NCI-H526 (cell line): ENCODE data around the gene STAMBP.
"Not testable (repeated sequence)": the region's sequence is repeated elsewhere in the genome, so short reads cannot be mapped to it uniquely, and the experiment has no call there.

Source experiments
- DNase-seq, 2 experiments: peaks; one replicate each; lab custom pipeline; 2025; lab: John Stamatoyannopoulos, UW

STAMBP gene

DNA sequence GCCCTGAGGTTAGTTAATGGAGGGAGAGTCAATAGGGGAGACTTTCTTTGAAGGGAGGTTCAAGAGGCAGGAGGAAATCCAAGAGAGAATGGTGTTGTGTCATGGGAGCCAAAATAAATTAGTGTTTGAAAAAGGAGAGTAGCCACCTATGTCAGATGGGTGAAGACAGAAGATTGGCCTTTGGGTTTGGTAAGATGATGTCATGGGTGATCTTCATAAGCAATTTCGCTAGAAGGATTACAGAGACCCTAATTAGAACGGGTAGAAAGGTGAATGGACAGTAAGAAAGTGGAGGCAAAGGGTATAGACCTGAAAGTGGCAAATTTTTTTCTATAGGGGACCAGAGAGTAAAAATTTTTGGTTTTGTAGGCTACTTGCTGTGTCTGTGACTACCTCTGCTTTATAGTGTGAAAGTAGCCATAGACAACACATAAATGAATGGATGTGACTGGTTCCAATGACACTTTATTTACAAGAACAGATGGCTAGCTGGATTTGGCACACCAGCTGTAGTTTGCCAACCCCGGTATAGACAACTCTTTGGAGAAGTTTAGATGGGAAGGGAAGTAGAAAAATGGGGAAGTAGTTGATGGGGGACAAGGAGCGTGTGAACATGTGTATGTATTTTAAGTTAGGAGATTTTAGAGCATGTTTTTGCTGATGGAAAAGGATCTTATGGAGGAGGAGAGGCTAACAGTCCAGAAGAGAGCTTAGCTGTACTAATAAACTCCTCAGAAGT lies 9.3 kb downstream of the STAMBP start:
- no peak for DNase-seq

DNA sequence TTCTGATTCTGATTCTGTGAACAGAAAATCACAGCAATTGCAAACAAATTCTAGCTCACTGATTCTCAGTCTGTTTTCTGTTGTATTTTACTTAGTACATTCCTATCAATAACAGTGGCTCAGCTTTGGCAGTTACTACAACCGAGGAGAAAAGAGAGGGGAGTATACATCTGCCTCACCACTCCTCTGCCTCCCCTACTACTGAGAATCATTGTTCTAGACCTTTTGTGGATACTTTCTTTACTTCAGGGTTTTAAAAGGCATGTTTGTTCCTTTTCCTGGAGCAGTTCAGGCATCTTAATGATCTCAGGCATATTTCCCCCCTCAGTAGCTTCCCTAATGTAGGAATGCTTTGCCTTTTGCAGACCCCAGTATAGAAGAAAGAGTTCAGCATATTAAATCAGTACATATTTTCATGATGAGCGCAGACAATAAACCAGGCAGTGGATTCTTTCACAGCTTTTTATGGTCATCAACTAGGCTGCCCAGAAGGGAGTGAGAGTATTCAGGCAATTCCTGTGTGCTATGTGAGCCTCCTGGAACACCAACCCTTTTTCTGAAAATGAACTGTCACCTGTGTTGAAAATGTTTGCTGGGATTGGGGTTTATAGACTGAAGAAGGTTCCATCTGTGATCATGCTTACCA lies 10.3 kb downstream of the STAMBP start:
- DNase-seq = no peak

DNA sequence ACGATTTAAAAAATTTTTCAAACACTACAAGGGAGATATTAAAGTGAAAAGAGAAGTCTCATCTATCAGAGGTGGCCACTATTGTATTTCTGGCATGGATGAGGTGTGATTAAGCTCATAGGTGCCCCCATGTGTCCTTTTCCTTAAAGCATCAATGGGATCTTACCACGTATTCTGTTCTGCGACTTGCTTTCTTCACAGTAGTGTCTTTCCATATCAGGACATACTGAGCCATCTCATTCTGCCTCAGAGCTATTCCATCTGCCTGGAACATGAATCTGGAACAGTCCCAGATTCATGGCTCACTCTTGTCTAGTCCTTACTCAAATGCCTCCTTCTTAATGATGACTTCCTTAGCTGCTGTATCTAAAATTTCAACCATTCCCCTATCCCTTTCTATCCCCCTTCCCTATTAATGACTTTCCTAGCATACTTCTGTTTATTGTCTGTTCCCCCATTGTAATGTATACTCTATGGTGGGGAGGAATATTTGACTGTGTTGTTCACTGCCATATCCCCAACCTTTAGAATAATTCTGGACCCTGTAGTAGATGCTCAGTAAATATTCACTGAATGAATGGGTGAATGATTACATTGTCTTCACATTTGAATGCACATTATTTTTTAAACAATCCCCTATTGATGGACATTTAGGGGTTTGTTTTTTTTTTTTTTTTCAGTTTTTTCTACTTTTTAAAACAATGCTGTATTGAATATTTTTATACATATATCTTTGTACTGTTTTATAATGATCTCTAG lies 11.1 kb downstream of the STAMBP start:
- no peak for DNase-seq

- DNase-seq = no peak
Measured at GRCh38 chr2:73841912-73842738, 13.4 kb downstream of the STAMBP start.

- DNase-seq = no peak
Measured at GRCh38 chr2:73842739-73843019, 13.9 kb downstream of the STAMBP start.

DNA sequence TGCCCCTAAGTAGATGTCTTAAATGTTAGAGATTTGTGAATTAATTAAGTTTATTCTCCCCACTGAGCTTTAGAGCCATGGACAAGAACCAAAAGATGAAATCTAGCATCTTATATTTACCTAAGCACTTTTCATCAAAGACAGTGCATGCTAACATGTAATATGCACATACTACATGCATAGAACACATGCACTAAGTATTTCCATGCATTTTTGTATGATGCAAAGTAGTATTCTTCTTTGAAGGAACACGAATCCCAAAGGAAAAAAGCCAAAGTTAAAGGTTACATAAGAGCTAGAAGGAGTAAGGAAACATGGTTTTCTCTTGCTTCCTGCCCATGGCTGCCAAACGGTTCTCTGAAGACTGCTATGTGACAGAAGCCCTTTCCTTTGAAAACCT lies 15.3 kb downstream of the STAMBP start:
- DNase-seq = no peak

- no peak for DNase-seq
Measured at GRCh38 chr2:73850009-73850408, 21.2 kb downstream of the STAMBP start.

DNA sequence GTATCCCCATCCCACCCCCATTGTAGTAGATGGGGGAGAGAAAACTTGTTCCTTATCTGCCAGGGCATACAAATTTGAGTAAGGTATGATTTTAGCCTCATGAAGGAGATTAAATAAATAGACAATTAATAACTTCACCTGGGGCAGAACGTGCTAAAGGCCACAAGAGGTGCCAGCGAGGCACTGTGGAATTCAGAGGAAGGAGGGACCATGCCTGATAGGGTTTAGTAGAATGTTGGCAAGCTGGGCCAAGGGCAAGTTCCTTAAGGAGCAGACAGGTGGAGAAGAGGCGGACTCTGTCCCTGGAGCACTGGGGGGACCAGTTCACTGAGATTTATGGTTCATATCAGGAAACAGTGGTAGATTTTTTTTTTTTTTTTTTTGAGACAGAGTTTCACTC lies 22.5 kb downstream of the STAMBP start:
- peak in 1 of 2 experiments; percentile 41 for DNase-seq

- no peak for DNase-seq
Measured at GRCh38 chr2:73852020-73852419, 23.3 kb downstream of the STAMBP start.

DNA sequence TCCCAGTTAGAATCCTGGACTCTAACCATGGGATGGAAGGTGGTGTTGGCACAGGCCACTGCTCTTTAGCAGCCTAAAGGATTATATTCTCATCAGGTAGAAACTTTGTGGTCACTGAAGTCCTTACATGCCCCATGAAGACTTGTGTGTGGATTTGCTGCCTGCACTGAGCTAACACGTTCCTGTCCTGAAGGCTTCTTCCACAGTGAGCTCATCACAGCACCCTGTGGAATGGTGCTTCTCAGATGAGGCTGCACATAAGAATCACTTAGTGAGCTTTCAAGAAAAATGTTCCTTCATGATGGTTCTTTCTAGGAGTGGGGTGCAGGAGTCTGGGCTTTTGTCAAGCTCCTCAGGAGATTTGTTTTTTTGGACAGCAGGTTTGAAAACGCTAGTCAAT lies 26.8 kb downstream of the STAMBP start:
- no peak for DNase-seq

DNA sequence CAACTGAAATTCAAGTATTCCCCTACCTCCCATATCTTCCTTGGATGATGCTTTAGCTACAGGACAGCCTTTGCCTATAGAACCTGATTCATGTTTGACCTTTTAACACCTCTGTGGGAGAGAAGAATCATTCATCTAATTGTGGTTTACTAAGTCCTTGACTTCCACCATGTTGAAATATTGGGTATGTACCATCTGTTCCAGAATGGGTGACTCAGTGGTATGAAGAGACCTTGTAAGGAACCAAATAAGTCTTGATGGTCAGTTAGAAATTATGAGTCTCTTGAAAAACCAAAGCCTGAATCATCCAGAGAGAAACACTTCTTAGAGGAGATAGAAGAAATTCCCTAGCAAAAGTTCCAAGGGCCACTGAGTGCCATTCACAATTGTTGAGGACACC lies 27.5 kb downstream of the STAMBP start:
- DNase-seq = no peak

- DNase-seq = no peak
Measured at GRCh38 chr2:73859721-73860586, 31.2 kb downstream of the STAMBP start.

DNA sequence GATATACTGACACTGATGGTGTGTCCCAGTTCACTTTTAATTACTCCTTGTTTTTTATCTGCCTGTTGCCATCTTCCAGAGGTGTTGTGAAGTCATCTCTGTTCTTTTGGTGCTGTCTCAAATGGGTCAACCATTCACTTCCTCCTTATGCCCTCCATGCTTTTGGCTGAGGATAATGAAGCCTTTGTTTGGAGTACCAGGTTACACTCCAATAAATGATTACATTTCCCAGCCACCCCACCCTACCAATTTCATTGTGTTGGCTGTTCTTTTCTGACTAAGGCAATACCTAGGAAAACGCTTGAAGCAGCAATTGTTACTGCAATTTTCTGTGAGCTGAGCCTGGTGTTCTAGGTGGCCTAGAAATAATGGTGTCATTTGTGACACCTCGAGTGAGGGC lies 34.2 kb downstream of the STAMBP start:
- DNase-seq = peak; percentile 10 to 25

GRCh38 chr2:73868204-73868978 lies 39.6 kb downstream of the STAMBP start:
- no peak for DNase-seq

GRCh38 chr2:73870084-73870483 lies 41.3 kb downstream of the STAMBP start:
- no peak for DNase-seq

DNA sequence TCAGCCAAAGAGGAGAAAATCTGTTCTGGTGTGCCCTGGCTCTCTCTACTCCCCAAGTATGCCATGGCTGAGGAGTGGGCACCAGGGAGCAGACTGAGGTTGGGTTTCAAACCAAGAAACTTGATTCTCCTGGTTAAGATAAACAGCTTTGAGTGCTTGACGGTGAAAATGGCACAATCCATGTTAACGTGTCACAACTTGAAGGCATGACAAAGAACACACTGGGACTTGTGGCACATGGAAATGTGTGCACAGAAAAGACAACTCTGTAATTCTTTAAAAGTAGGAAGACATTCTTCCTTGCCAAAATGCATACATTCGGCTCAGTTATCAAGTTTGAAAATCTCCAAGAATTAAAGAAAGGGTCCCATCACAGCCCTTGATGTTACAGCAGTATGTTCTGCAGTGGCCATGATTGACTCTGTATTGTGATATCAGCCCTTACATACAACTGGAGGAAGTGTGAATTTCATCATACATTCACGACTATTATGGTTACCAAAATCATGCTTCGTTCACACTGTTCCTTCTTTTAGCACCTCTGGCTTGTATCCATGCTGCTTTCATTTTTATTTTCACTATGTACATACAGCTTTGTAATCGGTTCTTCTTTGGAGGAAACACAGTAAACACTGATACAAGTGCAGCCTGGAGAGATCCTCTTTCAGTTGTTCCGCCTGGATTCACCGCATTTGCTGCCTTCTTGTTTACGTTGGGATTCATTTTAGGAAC lies 48.5 kb downstream of the STAMBP start:
- peak; percentile 16 to 23 for DNase-seq

DNA sequence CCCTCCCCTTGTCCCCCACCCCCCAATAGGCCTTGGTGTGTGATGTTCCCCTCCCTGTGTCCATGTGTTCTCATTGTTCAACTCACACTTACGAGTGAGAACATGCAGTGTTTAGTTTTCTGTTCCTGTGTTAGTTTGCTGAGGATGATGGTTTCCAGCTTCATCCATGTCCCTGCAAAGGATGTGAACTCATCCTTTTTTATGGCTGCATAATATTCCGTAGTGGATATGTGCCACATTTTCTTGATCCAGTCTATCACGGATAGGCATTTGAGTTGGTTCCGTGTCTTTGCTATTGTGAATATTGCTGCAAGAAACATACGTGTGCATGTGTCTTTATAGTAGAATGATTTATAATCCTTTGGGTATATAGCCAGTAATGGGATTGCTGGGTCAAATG lies 49.2 kb downstream of the STAMBP start:
- DNase-seq = not testable (repeated sequence)

GRCh38 chr2:73885406-73885805 lies 56.6 kb downstream of the STAMBP start:
- no peak for DNase-seq

GRCh38 chr2:73886357-73886756 lies 57.6 kb downstream of the STAMBP start:
- no peak for DNase-seq
